Activated T-helper 1 cell treated with Interleukin-2 at 50 U/mL for 16 hours (primary cell): ENCODE results near the gene LRRC15.

Experiments used
- DNase-seq: peaks from one replicate; pipeline ENCODE4 v3.0.0-alpha.2; 2020; ENCODE audit warnings: low read depth

The LRRC15 gene

GRCh38 chr3:194369522-194370279 lies at the start of gene LRRC15:
LRRC15 (minus strand) TSS chr3:194369743; CDS start chr3:194361043, 8,700 bp downstream.
- no peak for DNase-seq

DNA sequence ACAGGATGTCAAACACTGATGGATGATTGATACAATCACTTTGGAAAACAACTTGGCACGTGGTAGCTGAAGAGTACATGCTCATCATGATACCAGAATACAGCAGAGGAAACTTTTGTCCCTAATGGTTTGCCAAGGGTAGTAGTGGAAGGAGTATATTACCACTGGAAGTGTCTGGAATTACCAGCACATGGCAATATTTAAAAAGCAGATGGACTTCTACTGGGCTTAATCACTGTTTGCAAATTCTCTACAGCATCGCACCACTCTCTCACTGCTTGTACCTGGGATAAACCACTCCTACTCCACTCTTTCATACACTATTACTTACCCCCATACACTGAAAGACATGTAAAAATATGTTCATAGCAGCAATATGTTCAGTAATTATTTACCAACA lies 49.1 kb upstream of the LRRC15 start:
- DNase-seq = no peak

- DNase-seq = no peak
These were observed 37.9 kb upstream of the LRRC15 start for GRCh38 chr3:194407423-194407822.

DNA sequence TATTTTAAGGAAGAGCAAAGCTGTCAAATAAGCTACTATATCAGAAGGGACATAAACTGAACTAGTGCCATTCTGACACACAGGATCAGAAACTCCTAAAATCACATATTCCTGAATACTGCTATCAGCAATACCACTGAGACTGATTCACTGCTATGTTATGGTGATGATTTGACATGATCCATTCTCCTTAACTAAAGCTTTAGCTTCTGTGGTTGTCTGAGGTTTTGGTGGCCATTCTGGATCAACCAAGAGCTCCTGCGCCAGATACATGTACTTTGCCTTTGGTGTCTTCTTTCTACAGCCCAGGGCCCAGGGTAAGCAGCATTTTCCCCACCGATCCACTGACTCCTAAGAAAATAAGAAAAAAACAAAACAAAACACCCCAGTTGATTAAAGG lies 36.2 kb upstream of the LRRC15 start:
- no peak for DNase-seq

- no peak for DNase-seq
These were observed 35.0 kb upstream of the LRRC15 start for GRCh38 chr3:194404365-194405140.

DNA sequence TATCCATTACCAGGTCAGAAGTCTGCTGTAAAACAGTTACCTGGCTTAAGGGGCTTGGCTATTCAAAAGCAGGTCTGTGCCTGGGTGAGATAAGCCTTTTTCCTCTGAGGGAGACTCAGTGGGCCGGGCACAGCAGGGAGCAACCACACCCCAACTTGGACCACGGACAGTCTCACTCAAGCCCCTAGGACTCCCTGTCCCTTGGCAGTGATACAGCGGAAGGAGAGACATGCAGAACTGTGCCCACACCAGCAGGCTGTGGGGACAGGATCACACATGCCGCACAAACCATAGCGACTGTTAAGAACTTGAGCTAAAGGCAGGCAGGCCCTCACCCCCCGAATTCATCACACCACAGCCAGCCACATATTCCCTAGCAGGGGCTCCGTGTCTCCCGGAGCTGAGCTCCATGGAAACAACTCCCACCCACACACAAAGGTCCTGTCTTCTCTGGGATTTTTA lies 32.4 kb upstream of the LRRC15 start:
- no peak for DNase-seq

DNA sequence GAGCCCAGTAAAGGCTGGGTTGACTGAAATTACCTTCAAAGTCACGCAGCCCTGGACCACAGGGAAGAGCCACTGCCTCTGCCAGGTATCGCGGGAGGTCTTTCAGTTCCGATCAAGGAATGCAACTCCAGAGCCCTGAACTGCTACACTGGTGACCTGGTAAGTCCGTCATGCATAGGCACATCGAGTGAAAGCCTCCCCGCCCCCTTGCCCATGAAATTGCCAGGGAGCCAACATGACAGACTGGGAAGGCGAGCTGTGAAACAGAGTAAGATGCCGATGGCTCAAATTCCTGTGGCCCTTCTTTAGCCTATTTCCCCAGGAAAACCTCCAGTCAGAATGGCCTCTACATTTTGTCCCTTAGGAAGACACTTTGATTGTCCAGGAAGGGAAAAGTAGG lies 31.8 kb upstream of the LRRC15 start:
- no peak for DNase-seq

DNA sequence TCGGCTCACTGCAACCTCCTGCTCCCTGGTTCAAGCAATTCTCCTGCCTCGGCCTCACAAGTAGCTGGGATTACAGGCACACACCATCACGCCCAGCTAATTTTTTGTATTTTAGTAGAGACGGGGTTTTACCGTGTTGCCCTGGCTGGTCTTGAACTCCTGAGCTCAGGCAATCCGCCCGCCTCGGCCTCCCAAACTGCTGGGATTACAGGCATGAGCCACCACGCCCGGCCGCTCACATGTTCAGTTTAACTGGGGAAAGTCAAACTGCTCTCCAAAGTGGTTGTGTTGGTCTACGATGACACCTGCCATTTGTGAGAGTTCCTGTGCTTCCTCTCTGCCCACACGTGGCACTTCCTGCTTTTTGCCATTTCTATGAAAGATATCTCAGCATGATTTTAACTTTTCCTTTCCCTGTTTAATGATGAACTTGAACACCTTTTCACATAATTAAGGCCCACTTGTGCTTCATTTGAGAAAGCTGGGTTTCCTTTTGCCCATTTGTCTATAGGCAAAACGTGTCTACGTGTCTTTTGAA lies 30.4 kb upstream of the LRRC15 start:
- no peak for DNase-seq

- no peak for DNase-seq
These were observed 29.6 kb upstream of the LRRC15 start, which contains the start of gene GP5 for GRCh38 chr3:194399166-194399565. GP5 (minus strand) TSS chr3:194399266; CDS start chr3:194398282, 984 bp downstream.

- DNase-seq = peak; percentile 10
These were observed 28.3 kb upstream of the LRRC15 start for GRCh38 chr3:194397757-194398312.

- peak; percentile 10 for DNase-seq
These were observed 27.6 kb upstream of the LRRC15 start for GRCh38 chr3:194396859-194397756.

DNA sequence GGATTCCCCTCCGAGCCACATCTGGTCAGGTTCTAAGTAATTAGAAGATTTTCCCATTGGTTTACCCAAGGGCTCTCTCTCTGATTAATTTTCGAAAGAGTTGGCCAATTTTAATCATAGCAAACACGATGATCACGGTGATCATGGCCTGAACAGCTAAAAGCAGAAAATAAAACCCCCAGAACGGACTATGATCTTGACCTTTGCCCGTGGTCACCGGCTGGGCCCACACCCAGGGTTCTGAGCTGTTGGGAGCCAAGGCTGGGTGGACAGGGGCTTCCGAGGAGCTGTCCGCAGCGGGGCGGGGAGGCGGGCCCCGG lies 27.0 kb upstream of the LRRC15 start:
- DNase-seq = no peak

DNA sequence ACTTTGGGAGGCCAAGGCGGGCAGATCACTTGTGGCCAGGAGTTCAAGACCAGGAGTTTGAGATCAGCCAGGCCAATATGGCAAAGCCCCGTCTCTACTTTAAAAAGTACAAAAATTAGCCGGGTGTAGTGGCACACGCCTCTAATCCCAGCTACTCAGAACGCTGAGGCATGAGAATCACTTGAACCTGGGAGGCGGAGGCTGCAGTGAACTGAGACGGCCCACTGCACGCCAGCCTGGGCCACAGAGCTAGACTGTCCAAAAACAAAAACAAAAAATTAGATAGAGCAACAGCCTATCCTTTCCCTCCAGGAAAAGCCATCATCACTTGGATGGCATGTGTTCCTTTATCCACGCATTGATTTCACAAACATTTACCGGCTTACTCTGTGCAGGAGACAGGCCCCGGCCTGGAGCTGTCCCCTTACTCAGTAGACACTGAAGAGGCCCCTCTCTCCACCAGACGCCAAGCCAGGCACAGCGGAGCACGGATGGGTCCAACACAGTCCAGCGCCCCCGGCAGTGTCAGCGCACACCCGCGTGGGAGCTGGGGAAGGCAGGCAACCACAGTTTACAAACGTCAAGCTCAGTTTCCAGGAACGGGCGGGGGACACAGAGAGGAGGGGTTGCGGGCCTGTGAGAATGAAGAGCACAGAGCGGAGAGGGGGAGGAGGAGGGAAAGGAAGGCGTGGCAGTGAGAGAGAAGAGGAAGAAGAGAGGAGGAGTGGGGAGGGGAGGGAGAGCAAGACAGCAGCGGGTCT lies 26.4 kb upstream of the LRRC15 start:
- DNase-seq = peak; percentile 30

- DNase-seq = no peak
These were observed 25.7 kb upstream of the LRRC15 start for GRCh38 chr3:194395212-194395611.

DNA sequence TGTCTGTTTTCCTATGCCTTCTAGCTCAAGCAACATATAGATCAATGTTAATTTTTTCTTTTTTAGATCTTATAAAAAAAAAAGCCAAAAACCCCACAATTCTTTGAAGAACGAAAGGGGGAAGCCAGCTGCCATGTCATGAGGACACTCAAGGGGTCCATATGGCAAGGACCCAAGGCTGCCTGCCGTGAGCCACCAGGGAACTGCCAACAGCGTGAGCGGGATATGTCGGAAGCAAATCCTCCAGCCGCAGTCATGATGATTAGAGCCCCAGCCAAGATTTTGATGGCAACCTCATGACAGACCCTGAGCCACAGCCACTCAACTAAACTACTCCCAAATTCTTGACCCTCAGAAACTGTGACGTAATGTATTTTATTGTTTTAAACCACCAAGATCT lies 23.0 kb upstream of the LRRC15 start:
- no peak for DNase-seq

GRCh38 chr3:194390835-194391234 lies 21.3 kb upstream of the LRRC15 start:
- no peak for DNase-seq

DNA sequence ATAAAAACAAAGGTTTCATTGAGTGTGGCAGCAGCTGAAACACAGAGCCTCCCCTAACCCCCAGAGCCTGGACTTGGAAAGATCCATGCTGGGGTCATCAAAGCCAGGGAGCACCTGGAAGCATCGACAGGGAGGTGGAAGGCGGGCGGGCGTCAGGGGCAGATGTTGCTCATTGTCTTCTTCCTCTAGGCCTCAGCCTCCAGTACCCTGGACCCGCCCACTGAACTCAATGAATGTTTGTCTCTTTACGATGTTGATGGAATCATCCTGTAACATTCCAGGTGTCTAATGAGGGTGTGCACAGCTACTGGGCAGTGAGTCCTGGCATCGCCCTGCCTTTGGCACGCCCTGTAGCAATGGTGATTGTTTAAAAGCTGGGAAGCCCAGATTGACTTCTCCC lies 19.7 kb upstream of the LRRC15 start:
- DNase-seq = no peak

- DNase-seq = no peak
These were observed 18.4 kb upstream of the LRRC15 start for GRCh38 chr3:194387926-194388418.

- no peak for DNase-seq
These were observed 17.7 kb upstream of the LRRC15 start for GRCh38 chr3:194387276-194387675.

- DNase-seq = no peak
These were observed 17.1 kb upstream of the LRRC15 start for GRCh38 chr3:194386648-194387047.

DNA sequence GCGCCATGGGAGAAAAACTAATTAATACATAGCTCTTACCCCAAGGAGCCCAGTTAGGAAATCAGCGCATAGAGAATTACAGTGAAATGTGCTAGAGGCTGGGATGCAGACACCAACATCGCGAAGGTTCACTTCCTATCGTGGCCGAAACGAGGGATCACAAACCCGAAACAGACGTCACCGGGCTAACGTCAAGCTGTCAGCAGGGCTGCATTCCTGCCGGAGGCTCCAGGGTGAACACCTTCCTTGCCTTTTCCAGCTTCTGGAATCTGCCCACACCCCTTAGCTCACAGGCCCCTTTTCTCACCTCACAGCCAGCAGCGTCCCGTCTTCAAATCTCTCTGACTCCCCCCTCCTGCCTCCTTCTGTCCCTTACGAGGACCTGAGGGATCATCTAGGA lies 16.5 kb upstream of the LRRC15 start:
- no peak for DNase-seq
